ENCODE results near the gene SEC31A.

SEC31A gene

DNA sequence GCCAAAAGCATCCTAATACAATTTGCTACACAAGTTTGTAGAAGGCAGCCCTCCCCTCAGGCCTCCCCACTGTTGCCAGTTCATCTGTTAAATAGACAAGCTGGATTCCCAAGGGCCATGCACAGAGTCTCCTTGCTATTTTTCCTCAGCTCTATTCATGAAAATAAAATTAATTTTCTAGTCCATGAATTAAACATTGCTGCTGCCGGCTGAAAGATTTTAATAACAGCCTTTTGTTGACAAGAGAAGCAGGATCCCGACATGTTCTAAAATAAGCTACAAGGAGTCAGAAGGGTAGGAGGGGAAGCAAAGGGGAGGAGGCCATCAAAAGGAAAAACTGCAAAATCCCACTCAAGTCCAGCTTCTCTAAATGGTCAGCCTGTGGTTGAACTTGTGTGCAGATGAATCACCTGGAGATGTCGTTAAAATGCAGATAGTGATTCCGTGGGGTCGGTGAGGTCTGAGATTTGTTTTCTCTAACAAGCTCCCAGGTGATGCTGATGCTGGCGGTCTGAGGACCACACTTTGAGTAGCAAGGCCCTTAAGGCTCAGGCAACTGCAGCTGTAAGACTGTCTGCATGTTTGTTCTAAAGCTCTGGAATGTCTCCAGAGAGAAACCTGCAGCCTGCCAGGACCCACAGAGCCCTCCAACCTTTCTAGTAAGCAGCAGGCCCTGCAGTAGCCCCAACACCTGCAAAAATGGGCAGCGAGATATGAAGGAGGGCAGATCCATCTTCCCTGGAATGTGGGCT, 101.8 kb downstream of the SEC31A start:
- no peak for DNase-seq

GRCh38 chr4:82787342-82787741, 103.6 kb downstream of the SEC31A start:
- DNase-seq: no peak

DNA sequence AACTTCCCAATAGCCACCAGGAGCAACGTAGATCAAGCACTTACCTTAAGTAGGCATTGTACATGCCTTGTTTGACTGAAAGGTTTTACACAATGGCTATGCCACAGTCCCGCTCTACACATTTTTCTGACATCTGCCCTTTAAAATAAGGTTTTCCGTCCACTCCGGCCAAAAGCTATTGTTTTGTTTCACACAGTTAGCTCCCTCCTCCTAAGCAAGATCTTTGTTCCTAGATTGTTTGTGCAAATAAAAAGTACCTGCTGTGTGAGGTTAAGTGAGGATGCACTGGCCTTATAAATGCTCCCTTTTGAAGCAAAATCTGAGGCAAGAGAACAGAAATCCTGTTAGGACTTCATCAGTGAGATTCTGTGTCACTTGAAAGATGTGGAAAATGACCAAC, 104.1 kb downstream of the SEC31A start:
- no peak for DNase-seq

GRCh38 chr4:82785611-82786400, 105.1 kb downstream of the SEC31A start:
- no peak for DNase-seq

DNA sequence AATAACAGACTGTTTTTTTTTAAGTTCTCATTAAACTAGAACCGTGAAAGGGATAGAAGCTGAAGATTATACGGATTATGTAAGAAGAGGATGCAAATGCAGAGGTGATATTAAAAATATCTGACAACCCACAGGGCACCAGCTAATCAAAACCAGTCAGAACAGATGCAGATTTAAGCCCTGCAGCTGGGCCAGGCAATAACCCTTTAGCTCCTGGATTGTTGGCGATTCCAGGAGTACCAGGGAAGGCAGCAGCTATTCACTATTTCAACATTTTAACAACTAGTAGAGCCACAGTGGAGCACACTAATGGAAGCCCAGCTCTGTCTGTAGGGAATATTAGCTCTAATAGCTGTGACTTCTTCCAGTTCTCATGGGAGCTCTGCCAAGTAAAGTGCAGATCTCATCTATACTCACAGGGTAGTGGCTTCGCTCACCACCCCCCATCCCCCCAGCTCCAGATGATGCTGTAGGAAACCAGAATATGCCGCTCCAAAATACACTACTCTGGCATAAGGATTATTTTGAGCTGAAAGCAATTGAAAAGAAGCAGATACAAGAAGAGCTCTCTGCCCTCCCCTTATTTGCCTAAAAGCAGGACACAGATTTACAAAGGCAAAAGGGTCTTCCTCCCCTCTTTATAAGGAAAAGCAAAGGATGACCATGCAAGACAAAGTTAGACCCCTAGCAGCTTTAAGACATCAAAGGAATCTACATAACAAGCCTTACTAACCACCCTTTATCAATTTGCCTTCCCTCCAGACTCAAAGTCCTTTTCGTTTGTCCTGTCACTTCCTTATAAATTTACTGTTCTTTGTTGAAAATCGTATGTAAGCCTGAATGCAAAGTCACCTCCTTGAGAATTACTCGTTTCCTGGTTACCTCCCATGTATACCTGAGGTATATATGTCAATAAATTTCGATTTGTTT, 106.0 kb downstream of the SEC31A start:
- no peak for DNase-seq

DNA sequence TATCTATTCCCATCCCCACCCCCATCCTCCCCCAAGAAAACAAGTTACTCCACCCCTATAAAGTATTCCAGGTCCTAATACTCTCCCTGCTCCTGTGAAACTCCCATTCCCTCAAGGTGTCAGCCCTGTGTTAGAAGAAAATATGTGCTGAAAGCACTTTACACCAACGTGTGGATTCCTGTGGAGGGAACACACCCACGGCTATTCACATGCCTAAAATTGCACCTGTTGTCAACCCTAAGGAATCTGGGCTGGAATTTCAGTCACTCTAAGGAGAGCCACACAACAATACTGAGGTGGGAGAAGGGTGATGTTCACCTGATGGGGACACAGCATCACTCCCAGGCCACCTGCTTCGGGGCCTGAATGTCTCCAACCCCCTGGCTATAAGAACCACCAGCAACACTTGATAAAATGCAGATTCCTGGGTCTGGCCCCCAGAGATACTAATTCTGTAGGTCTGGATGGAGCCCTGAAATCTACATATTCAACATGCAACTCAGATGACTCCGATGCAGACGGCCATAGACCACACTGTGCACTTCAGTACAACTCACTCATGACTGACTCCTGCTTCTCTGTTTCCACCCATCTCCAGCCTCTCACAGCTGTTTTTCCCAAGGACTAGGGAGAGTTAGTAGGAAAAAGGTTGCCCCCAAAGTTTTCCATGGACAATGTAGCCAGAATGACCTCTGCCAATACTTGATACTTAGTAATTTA, 108.2 kb downstream of the SEC31A start:
- DNase-seq: no peak

DNA sequence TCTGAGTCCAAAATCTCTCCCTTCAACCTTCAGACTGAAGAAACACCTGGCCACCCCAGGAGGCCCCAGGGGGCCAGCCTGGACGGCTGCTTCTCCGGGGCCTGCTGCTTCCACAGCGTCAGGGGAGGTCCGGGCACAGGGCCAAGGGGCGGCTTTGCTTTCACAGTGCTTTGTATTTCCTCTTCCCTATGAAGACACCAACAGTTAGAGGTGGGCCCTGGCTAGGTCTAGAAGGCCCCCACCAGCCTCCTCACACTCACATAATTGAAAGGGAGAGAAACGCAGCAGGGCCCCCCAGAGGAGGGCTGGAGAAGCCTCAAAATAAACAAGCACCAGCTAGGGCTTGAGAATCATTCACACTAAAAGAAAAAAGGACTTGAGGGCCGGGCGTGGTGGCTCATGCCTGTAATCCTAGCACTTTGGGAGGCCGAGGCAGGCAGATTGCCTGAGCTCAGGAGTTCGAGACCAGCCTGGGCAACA, 110.2 kb downstream of the SEC31A start:
- DNase-seq: no peak

DNA sequence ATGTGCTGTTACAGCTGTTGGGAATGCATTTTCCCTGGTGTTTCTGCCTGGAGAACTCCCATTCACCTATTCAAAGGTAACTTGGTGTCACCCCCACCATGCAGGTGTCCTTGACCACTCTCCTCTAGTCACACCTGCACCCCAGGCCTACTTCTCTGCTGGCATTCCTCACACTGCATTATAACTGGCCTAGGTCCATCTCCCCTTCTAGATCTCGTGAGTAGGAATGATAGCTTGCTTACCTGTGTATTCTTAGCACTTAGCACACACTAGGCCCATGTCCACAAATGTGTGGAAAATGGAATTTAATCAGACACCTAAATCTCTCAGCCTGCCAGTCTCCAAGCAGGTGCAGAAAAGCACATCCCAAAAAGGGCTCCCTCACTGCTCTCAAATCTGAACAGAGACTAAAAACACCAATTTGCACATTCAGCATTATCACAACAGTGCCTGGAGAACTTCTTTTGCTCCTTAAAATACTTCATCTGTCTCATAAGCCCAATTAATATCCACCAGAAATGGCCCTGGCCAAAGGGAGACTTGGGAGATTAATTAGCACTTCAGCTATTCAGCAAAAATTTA, 110.7 kb downstream of the SEC31A start:
- no peak for DNase-seq

- no peak for DNase-seq
Measured at GRCh38 chr4:82779032-82779431, 111.9 kb downstream of the SEC31A start.

- DNase-seq: no peak
Measured at GRCh38 chr4:82777857-82778525, 113.0 kb downstream of the SEC31A start.

DNA sequence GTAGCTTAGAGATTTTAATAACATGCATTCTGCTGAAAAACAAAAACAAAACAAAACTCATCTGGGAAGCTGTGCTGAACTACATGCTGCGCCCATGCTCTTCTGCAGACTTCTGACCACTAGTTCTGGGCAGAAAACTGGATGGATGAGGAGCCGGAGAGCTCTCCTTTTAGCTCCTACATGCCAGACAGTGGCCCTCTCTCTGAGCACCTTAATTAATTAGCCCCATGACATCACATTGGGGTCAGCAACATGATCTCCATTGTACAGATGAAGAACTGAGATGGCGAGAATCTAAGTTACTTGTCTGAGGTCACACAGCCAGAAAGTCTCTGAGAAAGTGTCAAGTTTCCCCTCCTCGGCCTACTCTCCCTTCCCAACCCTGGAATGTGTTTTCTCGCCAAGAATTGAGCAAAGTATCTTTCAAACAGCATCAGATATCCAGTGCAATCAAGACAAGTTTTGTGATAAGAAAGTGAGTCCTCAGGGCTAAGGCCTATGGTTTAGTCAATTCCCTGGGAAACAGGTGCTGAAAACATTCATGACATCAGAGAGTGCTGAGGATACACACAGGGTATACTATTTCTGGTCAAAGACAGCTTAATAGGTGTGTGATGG, 113.9 kb downstream of the SEC31A start:
- no peak for DNase-seq

- DNase-seq: no peak
Measured at GRCh38 chr4:82775243-82775642, 115.7 kb downstream of the SEC31A start.

- DNase-seq: no peak
Measured at GRCh38 chr4:82774711-82775171, 116.2 kb downstream of the SEC31A start.

DNA sequence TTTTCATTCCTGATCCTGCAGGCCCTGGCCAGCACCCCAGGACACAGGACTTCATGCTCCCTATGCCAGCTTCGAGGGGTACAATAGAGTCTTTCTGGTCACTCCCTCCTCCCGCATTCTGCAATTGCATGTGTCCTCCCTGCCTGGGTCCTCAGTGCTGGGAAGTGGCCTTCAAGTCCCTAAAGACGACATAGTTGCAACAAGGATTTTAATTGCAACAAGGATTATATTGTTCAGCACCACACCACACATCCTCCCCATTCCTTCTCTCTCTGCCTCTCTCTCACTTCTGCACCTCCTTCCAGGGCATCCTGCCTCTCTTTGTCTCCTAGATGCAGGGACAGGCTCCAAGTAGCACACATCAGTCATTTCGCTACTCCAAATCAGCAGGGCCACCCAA, 117.9 kb downstream of the SEC31A start:
- DNase-seq: no peak

GRCh38 chr4:82770607-82771006, 120.3 kb downstream of the SEC31A start:
- no peak for DNase-seq
